ENCODE data around the gene VSTM2L.

GRCh38 chr20:37968841-37969401 lies 66.0 kb downstream of the VSTM2L start:
- TF ChIP-seq ZNF302 (CRISPR knock-in tag; IDR thresholded peaks at IDR 0.05) (no peak), CTCF (IDR thresholded peaks at IDR 0.05) (no peak), USF2 (IDR thresholded peaks at IDR 0.05) (no peak), CHD2 (IDR thresholded peaks at IDR 0.05; ENCODE audit: low read length, partially characterized antibody) (no peak), ELK1 (IDR thresholded peaks at IDR 0.05; ENCODE audit: low read depth, low read length) (no peak), BHLHE40 (IDR thresholded peaks at IDR 0.05; ENCODE audit: low read depth, low read length) (no peak), NPAS2 (CRISPR knock-in tag; IDR thresholded peaks at IDR 0.05; ENCODE audit: borderline replicate concordance) (no peak), REST (IDR thresholded peaks at IDR 0.05) (no peak), POLR2A (IDR thresholded peaks at IDR 0.05; ENCODE audit: low read length) (no peak), EHF (CRISPR knock-in tag; IDR thresholded peaks at IDR 0.05) (no peak)
